Glutamatergic neuron (in vitro differentiated cells): ENCODE results near the gene DEPP1. TPM values are rescaled to one million over a fixed set of nuclear protein-coding genes. Genes with fewer than 3 reads are reported as not detected.
A peak's percentile ranks its signal among the peaks of the same experiment; 100 is the strongest.

Experiments used
- DNase-seq: peaks from one replicate; pipeline ENCODE4 v3.0.0; 2022
- H3K27ac Mint-ChIP-seq: one replicate; pipeline ENCODE4 v1.8.0; 2020; ENCODE audit warnings: mild to moderate bottlenecking, mixed read lengths, inconsistent platforms; ENCODE audit not compliant: unreplicated experiment
- H3K27me3 Mint-ChIP-seq: one replicate; pipeline ENCODE4 v1.8.0; 2020; ENCODE audit warnings: mild to moderate bottlenecking, moderate library complexity, mixed read lengths, inconsistent platforms; ENCODE audit not compliant: unreplicated experiment
- H3K36me3 Mint-ChIP-seq: one replicate; pipeline ENCODE4 v1.8.0; 2020; ENCODE audit warnings: mild to moderate bottlenecking, mixed read lengths, inconsistent platforms; ENCODE audit not compliant: unreplicated experiment
- H3K4me1 Mint-ChIP-seq: one replicate; pipeline ENCODE4 v1.8.0; 2020; ENCODE audit warnings: mild to moderate bottlenecking, low read depth, mixed read lengths, inconsistent platforms; ENCODE audit not compliant: unreplicated experiment
- H3K4me3 Mint-ChIP-seq: one replicate; pipeline ENCODE4 v1.8.0; 2020; ENCODE audit warnings: mild to moderate bottlenecking, mixed read lengths, inconsistent platforms; ENCODE audit not compliant: unreplicated experiment
- H3K9me3 Mint-ChIP-seq: one replicate; pipeline ENCODE4 v1.8.0; 2020; ENCODE audit warnings: mild to moderate bottlenecking, moderate library complexity, mixed read lengths, inconsistent platforms; ENCODE audit not compliant: unreplicated experiment
- total RNA-seq: library from RNA; stranded (reverse); fragmentation: NEBNext Ultra II Directional; extraction: Animal tissue kit (Norgen Biotek cat#: 25700); gene quantifications from one replicate; pipeline ENCODE4 v1.2.1, GENCODE V29; 2021; ENCODE audit not compliant: unreplicated experiment
- TF ChIP-seq, protein P1 (sequence below): fragments of 200-600 bp; sonication (generic); IDR thresholded peaks from one replicate; pipeline ENCODE4 v1.5.0; 2021; ENCODE audit not compliant: partially characterized antibody, unreplicated experiment

The DEPP1 gene
- total RNA-seq, 1 donor from 2014 or later: 13.6 TPM

GRCh38 chr10:44958196-44958897, 20.3 kb downstream of the DEPP1 start:
- no peak for DNase-seq
- TF ChIP-seq, protein P1, sequence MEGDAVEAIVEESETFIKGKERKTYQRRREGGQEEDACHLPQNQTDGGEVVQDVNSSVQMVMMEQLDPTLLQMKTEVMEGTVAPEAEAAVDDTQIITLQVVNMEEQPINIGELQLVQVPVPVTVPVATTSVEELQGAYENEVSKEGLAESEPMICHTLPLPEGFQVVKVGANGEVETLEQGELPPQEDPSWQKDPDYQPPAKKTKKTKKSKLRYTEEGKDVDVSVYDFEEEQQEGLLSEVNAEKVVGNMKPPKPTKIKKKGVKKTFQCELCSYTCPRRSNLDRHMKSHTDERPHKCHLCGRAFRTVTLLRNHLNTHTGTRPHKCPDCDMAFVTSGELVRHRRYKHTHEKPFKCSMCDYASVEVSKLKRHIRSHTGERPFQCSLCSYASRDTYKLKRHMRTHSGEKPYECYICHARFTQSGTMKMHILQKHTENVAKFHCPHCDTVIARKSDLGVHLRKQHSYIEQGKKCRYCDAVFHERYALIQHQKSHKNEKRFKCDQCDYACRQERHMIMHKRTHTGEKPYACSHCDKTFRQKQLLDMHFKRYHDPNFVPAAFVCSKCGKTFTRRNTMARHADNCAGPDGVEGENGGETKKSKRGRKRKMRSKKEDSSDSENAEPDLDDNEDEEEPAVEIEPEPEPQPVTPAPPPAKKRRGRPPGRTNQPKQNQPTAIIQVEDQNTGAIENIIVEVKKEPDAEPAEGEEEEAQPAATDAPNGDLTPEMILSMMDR: no peak
- Mint-ChIP-seq H3K27me3 (peaks cover 14% of the 10 kb centered on the region), H3K36me3 (peaks cover 10% of the 10 kb centered on the region), H3K4me1 (peaks cover 50% of the 10 kb centered on the region), H3K27ac (peak overlapping the region; percentile 94), H3K9me3 (peaks cover 38% of the 10 kb centered on the region), H3K4me3 (peak overlapping the region; percentile 93)

DNA sequence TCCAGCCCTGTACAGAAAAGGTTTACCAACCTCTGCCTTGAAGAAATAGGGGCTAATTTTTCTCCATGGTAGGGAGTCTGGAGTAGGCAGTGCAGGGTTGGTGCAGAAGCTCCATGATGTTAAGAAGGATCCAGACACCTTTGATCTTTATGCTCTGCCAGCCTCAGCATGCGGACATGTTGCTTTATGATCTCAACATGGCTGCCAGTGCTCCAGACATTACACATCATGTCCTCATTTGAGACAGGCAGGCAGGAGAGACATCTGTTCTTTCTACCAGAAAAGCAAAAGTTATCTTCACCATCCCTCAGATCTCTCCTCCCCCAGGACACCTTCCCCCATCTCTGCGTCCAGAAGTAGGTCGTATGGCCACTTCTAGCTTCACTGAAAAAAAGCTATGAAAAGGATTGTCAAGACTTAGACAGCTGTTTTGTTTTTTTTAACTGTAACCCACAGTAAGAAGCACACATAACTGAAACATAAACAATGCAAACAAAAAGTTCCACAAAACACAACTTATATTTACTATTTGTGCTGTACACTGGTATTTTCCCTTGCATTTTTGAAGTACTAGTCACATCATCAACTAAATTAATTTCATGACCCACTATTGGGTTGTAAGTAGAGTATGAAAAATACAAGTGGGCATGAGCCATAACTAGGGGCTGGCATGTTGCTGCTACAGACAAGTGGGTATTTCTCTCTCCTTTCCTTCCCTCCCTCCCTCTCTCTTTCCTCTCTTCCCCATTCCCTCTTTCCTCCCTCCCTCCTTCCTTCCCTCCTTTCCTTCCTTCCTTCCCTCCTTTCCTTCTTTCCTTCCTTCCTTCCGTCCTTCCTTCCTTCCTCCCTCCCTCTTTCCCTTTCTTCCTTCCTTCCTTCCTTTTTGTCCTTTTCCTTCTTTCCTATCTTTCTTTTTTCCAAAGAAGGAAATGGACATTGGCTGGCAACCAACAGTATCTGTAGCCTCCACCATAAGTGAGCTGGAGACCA, 21.6 kb downstream of the DEPP1 start:
- Mint-ChIP-seq H3K36me3 (peaks cover 10% of the 10 kb centered on the region), H3K4me1 (peaks cover 46% of the 10 kb centered on the region), H3K9me3 (peaks cover 29% of the 10 kb centered on the region), H3K27me3 (peaks cover 8% of the 10 kb centered on the region), H3K27ac (no peak overlapping the region), H3K4me3 (peak overlapping the region; percentile 93)
- no peak for DNase-seq
- TF ChIP-seq, protein P1: no peak

- Mint-ChIP-seq H3K27me3 (peaks cover 9% of the 10 kb centered on the region), H3K27ac (peak overlapping the region; percentile 79), H3K36me3 (peaks cover 12% of the 10 kb centered on the region), H3K4me3 (peak overlapping the region; percentile 80), H3K9me3 (peaks cover 26% of the 10 kb centered on the region), H3K4me1 (peaks cover 40% of the 10 kb centered on the region)
- TF ChIP-seq, protein P1: no peak
- no peak for DNase-seq
These were observed 22.4 kb downstream of the DEPP1 start for GRCh38 chr10:44956226-44956625.

- TF ChIP-seq, protein P1: no peak
- peak overlapping the region; percentile 79 for H3K27ac Mint-ChIP-seq
- H3K4me3 Mint-ChIP-seq: peak overlapping the region; percentile 80
- peaks cover 7% of the 10 kb centered on the region for H3K27me3 Mint-ChIP-seq
- peak; percentile 54 for DNase-seq
- H3K4me1 Mint-ChIP-seq: peaks cover 33% of the 10 kb centered on the region
- peaks cover 21% of the 10 kb centered on the region for H3K9me3 Mint-ChIP-seq
- H3K36me3 Mint-ChIP-seq: peaks cover 14% of the 10 kb centered on the region
These were observed 23.1 kb downstream of the DEPP1 start for GRCh38 chr10:44955413-44956070.
